HepG2 (cell line): ENCODE data around the gene DNAJC4. TPM values are rescaled to one million over a fixed set of nuclear protein-coding genes. Genes with fewer than 3 reads are reported as not detected.
A peak's percentile ranks its signal among the peaks of the same experiment; 100 is the strongest.

Experiments
- AGO1 ChIP-seq: fragments of 200-400 bp; formaldehyde crosslinking; IDR thresholded peaks from 2 replicates; pipeline ENCODE4 v1.6.1; 2017; ENCODE audit warnings: mild to moderate bottlenecking, low read depth, low read length, moderate library complexity; ENCODE audit not compliant: poor library complexity, severe bottlenecking
- ASH2L ChIP-seq: fragments of 300-600, 200-600 bp; sonication (generic); IDR thresholded peaks from 2 replicates; pipeline ENCODE4 v1.7.0; 2017; ENCODE audit warnings: low read depth, mild to moderate bottlenecking, moderate library complexity, mixed read lengths, low read length; ENCODE audit not compliant: insufficient read length
- FOSL1 ChIP-seq: sonication (generic); formaldehyde crosslinking; IDR thresholded peaks from 2 replicates; pipeline ENCODE4 v1.9.0; 2021; ENCODE audit warnings: missing genetic modification reagents, borderline replicate concordance
- FOXK1 ChIP-seq: sonication (generic); formaldehyde crosslinking; IDR thresholded peaks from 2 replicates; pipeline ENCODE4 v1.4.0; 2020; ENCODE audit warnings: low read depth, missing genetic modification reagents, borderline replicate concordance
- JUND ChIP-seq: sonication (generic); formaldehyde crosslinking; IDR thresholded peaks from 2 replicates; pipeline ENCODE4 v1.8.0; 2022; ENCODE audit warnings: mild to moderate bottlenecking, missing genetic modification reagents
- KAT2B ChIP-seq: fragments of 150-350 bp; IDR thresholded peaks from 2 replicates; pipeline ENCODE4 v1.6.1; 2014; ENCODE audit warnings: low read depth, low read length, borderline replicate concordance
- MED1 ChIP-seq: sonication (generic); formaldehyde crosslinking; IDR thresholded peaks from 2 replicates; pipeline ENCODE4 v1.4.0; 2020; ENCODE audit warnings: missing genetic modification reagents
- NFATC3 ChIP-seq: sonication (generic); formaldehyde crosslinking; IDR thresholded peaks from 2 replicates; pipeline ENCODE4 v1.5.1; 2020; ENCODE audit warnings: mild to moderate bottlenecking, missing genetic modification reagents
- SATB2 ChIP-seq: sonication (generic); formaldehyde crosslinking; IDR thresholded peaks from 2 replicates; pipeline ENCODE4 v1.5.0; 2020; ENCODE audit warnings: missing genetic modification reagents
- SOX6 ChIP-seq, 2 experiments: fragments of 450-650 bp in 1 of 2; sonication (generic) in 1 of 2; formaldehyde crosslinking in 1 of 2; IDR thresholded peaks; 2 replicates each; pipeline versions ENCODE4 v1.4.0 to v1.6.1; 2017 to 2020; ENCODE audit warnings: antibody characterized with exemption in 1 of 2, mild to moderate bottlenecking in 1 of 2, missing genetic modification reagents in 1 of 2
- SPEN ChIP-seq: sonication (generic); formaldehyde crosslinking; IDR thresholded peaks from 2 replicates; pipeline ENCODE4 v1.5.1; 2020; ENCODE audit warnings: low read depth, mild to moderate bottlenecking, missing genetic modification reagents
- TAF1 ChIP-seq: sonication (generic); formaldehyde crosslinking; IDR thresholded peaks from 2 replicates; pipeline ENCODE4 v1.4.0; 2020; ENCODE audit warnings: missing genetic modification reagents
- THAP8 ChIP-seq: sonication (generic); formaldehyde crosslinking; IDR thresholded peaks from 2 replicates; pipeline ENCODE4 v1.5.1; 2020; ENCODE audit warnings: missing genetic modification reagents, mild to moderate bottlenecking, borderline replicate concordance
- THRA ChIP-seq: sonication (generic); formaldehyde crosslinking; IDR thresholded peaks from 2 replicates; pipeline ENCODE4 v1.4.0; 2020; ENCODE audit warnings: missing genetic modification reagents, borderline replicate concordance
- ZBED4 ChIP-seq: sonication (generic); formaldehyde crosslinking; IDR thresholded peaks from 2 replicates; pipeline ENCODE4 v1.4.0; 2020; ENCODE audit warnings: missing genetic modification reagents, borderline replicate concordance
- ZC3H13 ChIP-seq: sonication (generic); formaldehyde crosslinking; IDR thresholded peaks from 2 replicates; pipeline ENCODE4 v1.8.1; 2023; ENCODE audit warnings: mild to moderate bottlenecking, missing genetic modification reagents, moderate library complexity
- ZNF264 ChIP-seq: sonication (generic); formaldehyde crosslinking; IDR thresholded peaks from 2 replicates; pipeline ENCODE4 v1.4.0; 2020; ENCODE audit warnings: missing genetic modification reagents
- ZNF652 ChIP-seq: IDR thresholded peaks from 2 replicates; pipeline ENCODE4 v1.6.1; 2016; ENCODE audit warnings: low read depth, borderline replicate concordance
- ZNF770 ChIP-seq: sonication (generic); formaldehyde crosslinking; IDR thresholded peaks from 2 replicates; pipeline ENCODE4 v1.5.0; 2020; ENCODE audit warnings: mild to moderate bottlenecking, missing genetic modification reagents
- ZNF777 ChIP-seq: sonication (generic); formaldehyde crosslinking; IDR thresholded peaks from 2 replicates; pipeline ENCODE4 v1.4.0; 2020; ENCODE audit warnings: missing genetic modification reagents
- polyA plus RNA-seq, 8 experiments: library from polyadenylated mRNA; depleted of rRNA in 3 of 8; stranded (reverse) in 7 of 8; unstranded in 1 of 8; fragments of >200 nt; fragmentation: Illumina TruSeq in 4 of 8; extraction: Trizol in 4 of 8; gene quantifications; 2 replicates each; pipeline versions ENCODE4 v1.2.1 to v1.2.3, GENCODE V29; 2011 to 2016; ENCODE audit warnings: low read depth in 4 of 8, missing spikeins in 1 of 8, mixed read lengths in 1 of 8; ENCODE audit not compliant: insufficient read depth in 1 of 8
- total RNA-seq, 5 experiments: library from RNA; depleted of rRNA; stranded (reverse); fragments of >200 nt; fragmentation: Illumina TruSeq; extraction: Trizol; gene quantifications; 2 replicates each; pipeline ENCODE4 v1.2.3, GENCODE V29; 2016; ENCODE audit warnings: low read depth in 1 of 5

The DNAJC4 gene
- total and polyA plus RNA-seq, 2 of the 13 experiments (the other 11 are each of a cell fraction or from before 2014, with no cell fraction given) = 10.3 to 60.8 TPM

GRCh38 chr11:64181506-64182411 is 48.6 kb upstream of the DNAJC4 start (continued):
- no peak for TF ChIP-seq THAP8 (CRISPR knock-in tag)
- TF ChIP-seq JUND (CRISPR knock-in tag) = 0 out of 2 replicates have a peak, but pooled peaks have one; percentile 63
- TF ChIP-seq NFATC3 (CRISPR knock-in tag) = 0 out of 2 replicates have a peak, but pooled peaks have one; percentile 15
- no peak for TF ChIP-seq ZNF264 (CRISPR knock-in tag)
- no peak for TF ChIP-seq ZNF777 (CRISPR knock-in tag)
- TF ChIP-seq SATB2 (CRISPR knock-in tag) = no peak
- TF ChIP-seq ZNF770 (CRISPR knock-in tag) = peak; percentile 80; the same call in 1 of the 2 replicates
- TF ChIP-seq SPEN (CRISPR knock-in tag) = peak; percentile 52; the same call in 1 of the 2 replicates
- peak; percentile 39 for TF ChIP-seq MED1 (CRISPR knock-in tag)
- TF ChIP-seq KAT2B = no peak
- TF ChIP-seq FOSL1 = no peak
- TF ChIP-seq TAF1 (CRISPR knock-in tag) = peak; percentile 58; the same call in 1 of the 2 replicates
- TF ChIP-seq ZC3H13 (CRISPR knock-in tag) = peak; percentile 87; the same call in 1 of the 2 replicates
- no peak for TF ChIP-seq AGO1
- no peak for TF ChIP-seq ZBED4 (CRISPR knock-in tag)
- TF ChIP-seq THRA = no peak
- TF ChIP-seq ASH2L = peak; percentile 34
- no peak for TF ChIP-seq SOX6 (IDR thresholded peaks at IDR 0.05)
- TF ChIP-seq SOX6 (CRISPR knock-in tag; IDR thresholded peaks at IDR 0.05) = peak; percentile 39; the same call in 1 of the 2 replicates
- TF ChIP-seq FOXK1 = peak; percentile 31; the same call in 1 of the 2 replicates
- TF ChIP-seq ZNF652 (CRISPR knock-in tag) = no peak
